Skeletal muscle satellite cell (primary cell): ENCODE results near the gene RAF1.
A peak's percentile ranks its signal among the peaks of the same experiment; 100 is the strongest.

Experiments
- H3K27me3 ChIP-seq: 2 replicates; pipeline ENCODE4 v1.7.0; 2013; ENCODE audit warnings: low read length; ENCODE audit not compliant: control insufficient read depth, insufficient read depth
- H3K36me3 ChIP-seq: 2 replicates; pipeline ENCODE4 v1.7.0; 2013; ENCODE audit warnings: mild to moderate bottlenecking, control low read depth, low read length; ENCODE audit not compliant: insufficient read depth
- H3K4me1 ChIP-seq: 2 replicates; pipeline ENCODE4 v1.7.0; 2013; ENCODE audit warnings: low read length; ENCODE audit not compliant: control insufficient read depth, insufficient read depth
- H3K4me2 ChIP-seq: 2 replicates; pipeline ENCODE4 v1.7.0; 2013; ENCODE audit warnings: mild to moderate bottlenecking, low read length
- H3K4me3 ChIP-seq: 2 replicates; pipeline ENCODE4 v1.7.0; 2013; ENCODE audit warnings: low read length
- H3K9ac ChIP-seq: 2 replicates; pipeline ENCODE4 v1.7.0; 2013; ENCODE audit warnings: mild to moderate bottlenecking, low read depth, low read length, moderate library complexity
- H3K9me3 ChIP-seq: replicated peaks from 2 replicates; pipeline ENCODE4 v1.7.0; 2013; ENCODE audit warnings: mild to moderate bottlenecking, control low read depth, low read length

The RAF1 gene

DNA sequence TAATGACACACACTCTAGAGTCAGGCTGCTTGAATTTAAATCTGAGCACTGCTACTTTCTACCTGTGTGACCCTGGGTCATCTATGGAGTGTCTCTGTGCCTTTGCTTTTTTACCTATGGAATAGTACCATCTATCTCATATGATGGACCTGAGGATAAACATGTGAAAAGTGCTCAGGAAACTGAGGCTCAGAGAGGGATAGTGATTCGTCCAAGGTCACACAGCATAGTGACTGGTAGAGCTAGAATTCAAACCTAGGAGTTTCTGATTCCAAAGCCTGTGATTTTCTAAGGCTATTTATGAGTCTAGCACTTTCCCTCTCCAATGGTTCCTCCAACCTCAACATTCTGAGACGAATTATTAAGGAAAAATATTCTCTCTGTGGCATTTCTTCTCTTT lies 32.0 kb upstream of the RAF1 start:
- H3K27me3 ChIP-seq: peaks cover 3% of the 10 kb centered on the region
- H3K9ac ChIP-seq: no peak overlapping the region
- no peak overlapping the region for H3K4me2 ChIP-seq
- no peaks in the 10 kb centered on the region for H3K36me3 ChIP-seq
- H3K9me3 ChIP-seq: no peaks in the 10 kb centered on the region
- no peaks in the 10 kb centered on the region for H3K4me1 ChIP-seq
- no peak overlapping the region for H3K4me3 ChIP-seq

DNA sequence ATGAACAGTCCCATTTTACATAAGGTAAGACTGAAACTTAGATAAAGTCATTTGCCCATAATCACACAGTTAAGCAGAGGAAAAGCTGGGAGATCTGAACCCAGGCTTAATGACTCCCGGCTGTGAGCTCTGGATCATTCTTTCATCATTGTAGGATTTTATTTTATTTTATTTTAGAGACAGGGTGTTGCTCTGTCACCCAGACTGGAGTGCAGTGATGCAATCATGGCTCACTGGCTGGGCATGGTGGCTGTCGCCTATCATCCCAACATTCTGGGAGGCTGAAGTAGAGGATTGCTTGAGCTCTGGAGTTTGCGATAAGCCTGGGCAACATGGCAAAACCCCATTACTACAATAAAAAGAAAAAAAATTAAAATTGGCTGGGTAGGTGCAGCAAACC lies 31.2 kb upstream of the RAF1 start:
- Histone ChIP-seq H3K9ac (no peak overlapping the region), H3K36me3 (no peaks in the 10 kb centered on the region), H3K9me3 (no peaks in the 10 kb centered on the region), H3K27me3 (peaks cover 1% of the 10 kb centered on the region), H3K4me3 (no peak overlapping the region), H3K4me2 (no peak overlapping the region), H3K4me1 (no peaks in the 10 kb centered on the region)

DNA sequence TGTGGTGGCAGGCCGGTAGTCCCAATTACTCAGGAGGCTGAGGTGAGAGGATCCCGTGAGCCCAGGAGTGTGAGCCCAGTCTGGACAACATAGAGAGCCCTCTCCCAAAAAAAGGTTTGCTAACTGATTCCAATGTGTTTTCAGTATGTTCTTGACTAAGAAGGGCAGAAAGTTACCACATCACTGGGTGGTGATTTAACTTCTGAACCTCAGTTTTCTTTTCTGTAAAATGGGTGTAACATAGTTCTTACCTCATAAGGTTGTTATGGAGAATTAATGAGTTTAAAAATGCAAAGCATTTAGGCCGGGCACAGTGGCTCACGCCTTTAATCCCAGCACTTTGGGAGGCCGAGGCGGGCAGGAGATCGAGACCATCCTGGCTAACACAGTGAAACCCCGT lies 28.5 kb upstream of the RAF1 start:
- no peaks in the 10 kb centered on the region for H3K27me3 ChIP-seq
- H3K9me3 ChIP-seq: no peaks in the 10 kb centered on the region
- no peaks in the 10 kb centered on the region for H3K36me3 ChIP-seq

DNA sequence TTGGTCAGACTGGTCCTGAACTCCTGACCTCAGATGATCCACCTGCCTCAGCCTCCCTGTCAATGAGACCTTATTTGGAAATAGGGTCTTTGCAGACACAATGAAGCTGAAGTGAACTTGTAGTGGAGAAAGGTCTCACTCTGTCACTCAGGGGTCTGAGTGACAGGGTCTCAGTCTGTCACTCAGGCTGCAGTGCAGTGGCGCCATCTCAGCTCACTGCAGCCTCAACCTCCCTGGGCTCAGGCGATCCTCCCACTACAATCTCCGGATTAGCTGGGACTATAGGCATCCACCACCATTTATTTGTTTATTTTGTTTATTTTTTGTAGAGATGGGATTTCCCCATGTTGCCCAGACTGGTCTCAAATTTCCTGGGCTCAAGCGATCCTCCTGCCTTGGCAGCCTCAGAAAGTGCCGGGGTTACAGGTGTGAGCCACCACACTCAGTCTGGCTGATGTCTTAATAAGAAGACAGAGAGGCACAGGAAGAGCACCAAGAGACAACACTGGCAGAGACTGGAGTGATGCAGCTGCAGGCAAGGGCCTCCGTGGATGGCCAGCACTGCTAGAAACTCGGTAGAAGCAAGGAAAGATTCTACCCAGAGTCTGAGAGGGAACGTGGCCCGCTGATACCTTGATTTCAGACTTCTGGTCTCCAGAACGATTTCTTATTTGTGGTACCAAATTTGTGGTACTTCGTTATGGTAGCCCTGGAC lies 26.2 kb upstream of the RAF1 start:
- no peaks in the 10 kb centered on the region for H3K27me3 ChIP-seq
- H3K4me2 ChIP-seq: no peak overlapping the region

More for the DNA sequence above, 28.5 kb upstream of the RAF1 start:
- no peak overlapping the region for H3K9ac ChIP-seq
- no peaks in the 10 kb centered on the region for H3K4me1 ChIP-seq
- H3K4me3 ChIP-seq: no peak overlapping the region
- H3K4me2 ChIP-seq: no peak overlapping the region

DNA sequence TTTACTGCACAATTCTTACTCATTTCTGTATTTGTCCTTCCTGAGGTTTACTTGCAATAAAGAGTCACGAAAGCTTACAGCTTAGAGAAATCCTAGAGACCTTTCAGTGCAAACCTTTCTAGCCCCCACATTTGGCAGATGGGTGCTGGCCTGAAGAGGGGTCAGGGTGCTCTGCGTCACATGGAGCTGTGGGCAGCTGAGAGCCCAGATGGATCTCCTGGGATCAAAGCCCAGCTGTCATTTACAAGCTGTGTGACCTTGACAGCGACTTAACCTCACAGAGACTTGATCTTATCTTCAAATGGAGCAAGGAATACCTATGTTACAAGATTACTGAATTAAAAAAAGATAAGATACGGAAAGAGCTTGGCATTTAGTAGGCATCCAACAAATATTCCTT lies 24.0 kb upstream of the RAF1 start:
- Histone ChIP-seq H3K4me2 (no peak overlapping the region), H3K9ac (no peak overlapping the region), H3K36me3 (no peaks in the 10 kb centered on the region), H3K27me3 (no peaks in the 10 kb centered on the region), H3K4me1 (no peaks in the 10 kb centered on the region), H3K4me3 (no peak overlapping the region), H3K9me3 (no peaks in the 10 kb centered on the region)

More for the DNA sequence above, 26.2 kb upstream of the RAF1 start:
- H3K36me3 ChIP-seq: no peaks in the 10 kb centered on the region
- H3K4me1 ChIP-seq: no peaks in the 10 kb centered on the region
- H3K4me3 ChIP-seq: no peak overlapping the region
- H3K9ac ChIP-seq: no peak overlapping the region
- no peaks in the 10 kb centered on the region for H3K9me3 ChIP-seq

DNA sequence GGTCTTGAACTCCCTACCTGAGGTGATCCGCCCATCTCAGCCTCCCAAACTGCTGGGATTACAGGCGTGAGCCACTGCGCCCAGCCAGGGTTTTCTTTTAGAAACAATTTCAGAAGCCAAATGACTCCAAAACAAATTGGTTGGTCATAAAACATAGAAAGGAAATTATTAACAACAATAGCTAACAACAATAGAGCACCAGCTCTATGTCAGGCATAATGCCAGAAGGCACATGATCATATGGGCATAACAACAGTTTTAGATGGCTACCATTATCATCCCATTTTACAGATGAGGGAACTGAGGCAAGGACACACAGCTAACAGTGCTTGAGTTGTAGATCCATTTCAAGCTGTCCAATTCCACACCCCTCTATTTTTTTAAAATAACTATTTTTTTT lies 22.2 kb upstream of the RAF1 start:
- H3K4me1 ChIP-seq: peaks cover 14% of the 10 kb centered on the region
- H3K4me3 ChIP-seq: no peak overlapping the region
- H3K27me3 ChIP-seq: no peaks in the 10 kb centered on the region
- no peak overlapping the region for H3K9ac ChIP-seq
- no peaks in the 10 kb centered on the region for H3K9me3 ChIP-seq
- H3K36me3 ChIP-seq: no peaks in the 10 kb centered on the region
- H3K4me2 ChIP-seq: no peak overlapping the region

DNA sequence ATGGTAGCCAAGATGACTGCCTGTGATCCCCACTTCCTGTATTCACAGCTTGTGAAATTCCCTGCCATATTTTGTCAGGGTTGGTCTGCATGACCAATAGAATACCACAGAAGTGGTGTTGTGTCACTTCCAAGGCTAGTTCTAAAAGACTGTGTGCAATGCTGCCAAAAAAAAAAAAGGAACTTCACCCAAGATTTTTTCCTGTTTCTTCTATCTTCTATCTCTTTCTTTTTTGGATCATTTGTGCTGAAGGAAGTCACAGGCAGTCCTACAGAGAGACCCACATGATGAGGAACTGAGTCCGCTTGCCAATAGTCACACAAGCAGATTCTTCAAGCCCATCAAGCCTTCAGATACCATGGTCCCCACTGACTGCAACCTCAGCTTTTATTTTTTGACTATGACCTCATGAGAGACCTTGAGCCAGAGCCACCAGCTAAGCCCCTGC lies 18.1 kb upstream of the RAF1 start:
- H3K9me3 ChIP-seq: no peaks in the 10 kb centered on the region
- H3K27me3 ChIP-seq: no peaks in the 10 kb centered on the region
- H3K9ac ChIP-seq: peak overlapping the region; percentile 27
- H3K36me3 ChIP-seq: no peaks in the 10 kb centered on the region
- no peak overlapping the region for H3K4me3 ChIP-seq
- peak overlapping the region; percentile 21 for H3K4me2 ChIP-seq
- H3K4me1 ChIP-seq: peaks cover 19% of the 10 kb centered on the region

DNA sequence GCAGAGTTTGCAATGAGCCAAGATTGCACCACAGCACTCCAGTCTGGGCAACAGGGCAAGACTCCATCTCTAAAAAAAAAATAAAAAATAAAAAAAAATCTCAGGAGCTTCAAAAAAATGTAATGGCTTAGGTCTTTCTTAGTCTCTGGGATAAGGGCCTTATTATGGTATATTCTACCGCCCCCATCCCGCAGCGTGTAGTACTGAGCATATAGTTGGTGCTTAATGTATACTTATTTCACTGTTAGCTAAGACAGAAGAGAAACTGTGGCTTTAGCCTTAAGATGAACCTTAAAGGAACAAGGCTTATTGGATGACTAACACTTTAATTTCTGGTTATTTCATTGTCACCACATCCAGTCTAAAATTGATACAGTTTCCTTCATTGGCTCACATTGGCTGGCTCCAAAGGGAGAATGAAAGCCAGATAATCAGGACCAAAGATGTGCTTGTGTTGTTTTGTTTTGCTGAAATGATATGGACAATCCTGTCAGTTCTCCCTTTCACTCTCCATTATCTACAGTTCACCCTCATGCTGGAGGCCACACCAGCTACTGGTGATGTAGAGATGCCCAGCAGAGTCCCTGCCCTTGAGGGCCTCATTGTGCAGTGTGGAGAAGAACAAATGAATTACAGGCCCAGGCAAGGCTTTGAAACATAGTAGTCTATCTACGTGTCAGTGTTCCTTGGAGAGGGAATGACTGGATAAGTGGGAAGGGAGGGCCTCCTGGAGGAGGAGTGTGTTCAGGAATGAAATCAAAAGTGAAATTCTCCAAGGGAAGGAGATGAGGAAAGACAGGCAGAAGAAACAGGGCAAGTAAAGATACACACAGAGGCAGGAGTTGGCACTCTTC lies 17.4 kb upstream of the RAF1 start:
- H3K4me1 ChIP-seq: peaks cover 19% of the 10 kb centered on the region
- H3K36me3 ChIP-seq: no peaks in the 10 kb centered on the region
- H3K9ac ChIP-seq: peak overlapping the region; percentile 27
- H3K27me3 ChIP-seq: no peaks in the 10 kb centered on the region
- H3K4me2 ChIP-seq: peak overlapping the region; percentile 21
- H3K4me3 ChIP-seq: no peak overlapping the region
- no peaks in the 10 kb centered on the region for H3K9me3 ChIP-seq

DNA sequence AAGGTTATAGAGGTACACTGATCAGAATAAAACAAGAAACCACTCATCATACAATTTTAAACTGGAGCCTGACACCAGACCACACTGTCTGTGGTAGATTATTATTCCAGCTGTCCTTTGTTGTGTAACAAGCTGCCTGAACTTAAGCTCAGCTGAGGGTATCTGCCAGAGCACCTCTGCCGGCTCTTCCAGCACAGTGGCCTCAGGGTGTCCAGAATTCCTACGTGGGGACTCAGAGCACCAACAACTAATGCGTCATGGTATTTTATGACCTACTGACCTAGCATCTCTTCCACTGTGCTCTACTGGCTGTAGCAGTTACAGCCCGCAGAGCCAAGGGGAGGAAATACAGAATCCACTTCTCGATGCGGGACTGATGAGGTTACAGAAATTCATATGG lies 15.6 kb upstream of the RAF1 start:
- no peaks in the 10 kb centered on the region for H3K36me3 ChIP-seq
- no peak overlapping the region for H3K9ac ChIP-seq
- no peak overlapping the region for H3K4me2 ChIP-seq
- H3K27me3 ChIP-seq: no peaks in the 10 kb centered on the region
- no peak overlapping the region for H3K4me3 ChIP-seq
- peaks cover 19% of the 10 kb centered on the region for H3K4me1 ChIP-seq
- H3K9me3 ChIP-seq: no peaks in the 10 kb centered on the region

DNA sequence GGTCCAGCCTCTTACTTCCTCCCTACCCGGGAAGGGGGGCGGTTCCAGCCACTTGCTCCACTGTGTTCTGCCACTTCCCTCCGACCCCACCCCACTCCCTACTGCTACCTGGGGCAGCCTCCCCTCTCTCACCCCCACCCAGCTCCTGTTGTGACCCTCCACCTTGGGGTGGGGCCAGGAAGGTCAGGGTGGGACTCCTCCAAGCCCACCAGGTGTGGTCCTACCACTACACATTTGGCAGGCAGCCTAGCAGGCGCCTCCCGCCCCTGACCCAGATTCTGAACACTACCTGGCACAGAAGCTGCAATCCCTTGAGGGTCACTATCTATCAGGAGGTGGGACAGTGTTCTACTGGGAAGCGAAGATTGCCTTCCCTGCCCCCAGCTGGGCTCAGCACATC lies 13.7 kb upstream of the RAF1 start:
- Histone ChIP-seq H3K9me3 (no peaks in the 10 kb centered on the region), H3K4me1 (peaks cover 19% of the 10 kb centered on the region), H3K36me3 (no peaks in the 10 kb centered on the region), H3K4me3 (no peak overlapping the region), H3K9ac (no peak overlapping the region), H3K4me2 (no peak overlapping the region), H3K27me3 (no peaks in the 10 kb centered on the region)

DNA sequence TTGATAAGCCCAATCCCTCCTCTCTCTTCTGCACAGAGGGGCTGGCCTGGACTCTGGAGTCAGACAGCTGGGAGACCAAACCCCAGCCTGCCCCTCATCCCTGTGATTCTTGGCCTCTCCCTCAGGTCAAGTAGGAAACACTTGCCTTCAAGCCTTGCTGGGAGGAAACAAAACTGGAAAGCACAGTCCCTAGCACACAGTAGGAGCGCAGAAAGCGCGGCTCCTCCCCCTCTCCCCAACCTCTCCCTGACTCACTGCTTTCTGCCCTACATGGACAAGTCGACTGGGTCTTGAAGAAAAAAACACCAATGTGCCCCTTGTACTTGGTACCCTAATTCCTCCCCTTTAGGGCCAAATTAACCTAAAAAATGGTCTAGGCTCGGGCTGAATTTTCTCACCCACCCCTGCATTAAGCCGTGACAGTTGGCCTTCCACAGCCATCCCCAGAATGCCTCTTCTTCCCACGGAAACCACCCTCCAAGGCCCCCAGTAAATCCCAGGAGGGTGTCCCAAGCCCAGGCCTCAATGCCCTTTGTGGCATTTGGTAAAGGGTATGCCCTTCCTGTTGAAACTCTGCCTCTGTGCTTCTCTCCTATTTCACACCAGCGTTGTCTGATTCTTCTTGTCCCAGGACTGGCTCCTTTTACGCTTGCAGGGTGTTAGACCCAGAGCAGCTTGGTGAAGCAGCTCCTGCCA lies 11.3 kb upstream of the RAF1 start:
- H3K36me3 ChIP-seq: no peaks in the 10 kb centered on the region
- peaks cover 5% of the 10 kb centered on the region for H3K4me1 ChIP-seq
- no peak overlapping the region for H3K4me2 ChIP-seq
- no peak overlapping the region for H3K4me3 ChIP-seq
- no peaks in the 10 kb centered on the region for H3K9me3 ChIP-seq
- H3K27me3 ChIP-seq: no peaks in the 10 kb centered on the region
- H3K9ac ChIP-seq: no peak overlapping the region
